GM12878 (cell line): ENCODE results near the gene PPP1R26.
"Not testable (repeated sequence)": the region's sequence is repeated elsewhere in the genome, so short reads cannot be mapped to it uniquely, and the experiment has no call there.

Source experiments
- PRDM15 ChIP-seq: fragments of 450-650 bp; formaldehyde crosslinking; IDR thresholded peaks from 2 replicates; pipeline ENCODE4 v1.4.0; 2020; ENCODE audit warnings: mild to moderate bottlenecking, moderate library complexity
- SP1 ChIP-seq: IDR thresholded peaks from one replicate; pipeline ENCODE4 v1.6.1; 2011; ENCODE audit warnings: low read depth, low read length

DNA sequence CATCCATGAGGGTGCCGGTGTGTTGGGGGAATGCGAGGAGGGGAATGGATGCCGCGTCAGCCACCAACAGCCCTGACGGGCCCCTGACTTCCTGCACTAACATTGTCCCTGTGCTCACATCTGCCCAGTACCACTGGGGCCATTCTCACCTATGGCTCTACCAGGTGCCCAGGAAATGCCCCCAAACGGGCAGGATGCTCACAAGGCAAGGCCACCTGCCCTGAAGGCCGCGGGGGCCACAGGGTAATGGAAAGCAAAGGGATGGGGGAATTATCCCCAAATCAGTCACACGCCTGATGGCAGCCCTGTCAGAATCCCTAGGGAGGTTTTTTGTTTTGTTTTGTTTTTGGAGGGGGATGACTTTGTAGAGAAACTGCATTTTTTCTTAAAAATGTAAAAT lies 34.3 kb downstream of the PPP1R26 start:
- TF ChIP-seq SP1; PRDM15 (CRISPR knock-in tag): not testable (repeated sequence)
